ENCODE measurements around the gene AEBP2. TPM values are rescaled to one million over a fixed set of nuclear protein-coding genes. Genes with fewer than 3 reads are reported as not detected.
"Not testable (repeated sequence)": the region's sequence is repeated elsewhere in the genome, so short reads cannot be mapped to it uniquely, and the experiment has no call there.

AEBP2 gene
- total RNA-seq, 1 donor from 2014 or later = 57.7 TPM

GRCh38 chr12:19444097-19444496 lies 4.8 kb downstream of the AEBP2 start:
- ATAC-seq (no peak), DNase-seq (ENCODE audit: low spot score) (no peak)
- intact Hi-C loops (cut with DNase I) = no loop called here

- intact Hi-C loops (cut with DNase I) = no loop called here
- DNase-seq (ENCODE audit: low spot score) (no peak), ATAC-seq (no peak)
These were observed 8.1 kb downstream of the AEBP2 start for GRCh38 chr12:19447386-19447785.

- ATAC-seq = no peak
- DNase-seq (ENCODE audit: low spot score) = no peak
- intact Hi-C loops (cut with DNase I) = no loop called here
These were observed 10.5 kb downstream of the AEBP2 start for GRCh38 chr12:19449814-19450213.

GRCh38 chr12:19450362-19450761 lies 11.1 kb downstream of the AEBP2 start:
- intact Hi-C loops (cut with DNase I) = no loop called here
- DNase-seq (ENCODE audit: low spot score) = no peak
- no peak for ATAC-seq

- DNase-seq (ENCODE audit: low spot score) (no peak), ATAC-seq (no peak)
- intact Hi-C loops (cut with DNase I) = no loop called here
These were observed 11.9 kb downstream of the AEBP2 start for GRCh38 chr12:19451196-19451595.

GRCh38 chr12:19453961-19454360 lies 14.7 kb downstream of the AEBP2 start:
- ATAC-seq = no peak
- no peak for DNase-seq (ENCODE audit: low spot score)
- intact Hi-C loops (cut with DNase I) = no loop called here

- DNase-seq (ENCODE audit: low spot score) = no peak
- ATAC-seq = no peak
- intact Hi-C loops (cut with DNase I) = no loop called here
These were observed 15.5 kb downstream of the AEBP2 start for GRCh38 chr12:19454837-19455236.

- DNase-seq (ENCODE audit: low spot score) (no peak), ATAC-seq (no peak)
- intact Hi-C loops (cut with DNase I) = no loop called here
These were observed 16.9 kb downstream of the AEBP2 start for GRCh38 chr12:19456176-19456575.

GRCh38 chr12:19457561-19457960 lies 18.3 kb downstream of the AEBP2 start:
- DNase-seq (ENCODE audit: low spot score) = no peak
- intact Hi-C loops (cut with DNase I) = no loop called here
- ATAC-seq = no peak

- DNase-seq (ENCODE audit: low spot score) (no peak), ATAC-seq (no peak)
- intact Hi-C loops (cut with DNase I) = no loop called here
These were observed 19.4 kb downstream of the AEBP2 start for GRCh38 chr12:19458733-19459132.

- DNase-seq (ENCODE audit: low spot score) (no peak), ATAC-seq (no peak)
- intact Hi-C loops (cut with DNase I) = no loop called here
These were observed 22.7 kb downstream of the AEBP2 start for GRCh38 chr12:19461999-19462398.

GRCh38 chr12:19462406-19462805 lies 23.1 kb downstream of the AEBP2 start:
- no peak for DNase-seq (ENCODE audit: low spot score)
- intact Hi-C loops (cut with DNase I) = no loop called here
- ATAC-seq = no peak

GRCh38 chr12:19464192-19464580 lies 24.9 kb downstream of the AEBP2 start:
- ATAC-seq = no peak
- DNase-seq (ENCODE audit: low spot score) = no peak
- intact Hi-C loops (cut with DNase I) = no loop called here

GRCh38 chr12:19465711-19466110 lies 26.4 kb downstream of the AEBP2 start:
- DNase-seq (ENCODE audit: low spot score) = no peak
- no peak for ATAC-seq
- intact Hi-C loops (cut with DNase I) = no loop called here

GRCh38 chr12:19474147-19474546 lies 34.9 kb downstream of the AEBP2 start:
- ATAC-seq = peak; percentile 56
- DNase-seq (ENCODE audit: low spot score) = no peak
- intact Hi-C loops (cut with DNase I) = no loop called here

- DNase-seq (ENCODE audit: low spot score); intact Hi-C loops (cut with DNase I); ATAC-seq: not testable (repeated sequence)
These were observed 36.7 kb downstream of the AEBP2 start for GRCh38 chr12:19475884-19476505.

- DNase-seq (ENCODE audit: low spot score) (no peak), ATAC-seq (no peak)
- intact Hi-C loops (cut with DNase I) = no loop called here
These were observed 37.8 kb downstream of the AEBP2 start for GRCh38 chr12:19477071-19477470.

GRCh38 chr12:19480459-19480858 lies 41.2 kb downstream of the AEBP2 start:
- intact Hi-C loops (cut with DNase I) = no loop called here

GRCh38 chr12:19482036-19482435 lies 42.7 kb downstream of the AEBP2 start:
- no peak for DNase-seq (ENCODE audit: low spot score)
- no peak for ATAC-seq
- intact Hi-C loops (cut with DNase I) = no loop called here

More at GRCh38 chr12:19480459-19480858, 41.2 kb downstream of the AEBP2 start:
- ATAC-seq (no peak), DNase-seq (ENCODE audit: low spot score) (no peak)

- ATAC-seq = peak; percentile 73
- DNase-seq (ENCODE audit: low spot score) = no peak
- intact Hi-C loops (cut with DNase I) = no loop called here
These were observed 43.3 kb downstream of the AEBP2 start for GRCh38 chr12:19482551-19483109.

- intact Hi-C loops (cut with DNase I) = no loop called here
- ATAC-seq (no peak), DNase-seq (ENCODE audit: low spot score) (no peak)
These were observed 44.4 kb downstream of the AEBP2 start for GRCh38 chr12:19483727-19484126.
